ENCODE results near the gene FAM136A. TPM values are rescaled to one million over a fixed set of nuclear protein-coding genes. Genes with fewer than 3 reads are reported as not detected.
"Not testable (repeated sequence)": the region's sequence is repeated elsewhere in the genome, so short reads cannot be mapped to it uniquely, and the experiment has no call there.

FAM136A gene
- total and polyA plus RNA-seq, 2 donors (not counting 1 experiment from before 2014, with no cell fraction given), result 31.1 to 41.6 TPM

DNA sequence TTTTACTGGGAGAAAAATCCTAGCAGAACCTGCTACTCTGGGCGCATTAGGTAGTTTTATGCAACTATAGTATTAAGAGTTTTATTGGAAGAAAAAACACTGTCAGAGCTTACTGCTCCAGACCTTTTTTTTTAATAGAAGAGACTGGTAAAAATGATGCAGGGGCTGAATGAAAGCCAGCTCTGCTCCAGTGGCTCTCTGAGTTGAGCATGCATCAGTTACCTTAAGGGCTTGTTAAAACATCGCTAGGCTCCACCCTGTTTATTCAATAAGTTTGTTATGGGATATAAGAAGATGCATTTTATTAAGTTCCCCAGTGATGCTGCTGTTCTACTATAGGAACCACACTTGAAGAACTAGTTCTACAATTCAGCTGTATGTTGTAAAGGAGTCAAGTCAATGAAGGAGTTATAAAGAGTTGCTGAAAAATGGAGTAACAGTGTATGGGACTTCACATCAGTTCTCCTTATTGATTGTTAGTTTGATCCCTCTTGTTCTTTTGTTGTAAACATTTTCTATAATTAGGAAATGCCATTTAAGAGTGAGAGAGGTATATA, 21.5 kb downstream of the FAM136A start:
- WGBS (ENCODE audit: insufficient coverage), result 100% methylated on average over 1 of the region's 2 CpGs
- H3K27ac ChIP-seq (ENCODE audit: low read length in 2 of 2), result no peak overlapping the region
- Mint-ChIP-seq H3K4me1 (peaks cover 11% of the 10 kb centered on the region), H3K4me3 (no peak overlapping the region), H3K9me3 (ENCODE audit: insufficient read depth) (no peaks in the 10 kb centered on the region), H3K27ac (peak overlapping the region; percentile 26), H3K27me3 (no peaks in the 10 kb centered on the region)
- CTCF ChIA-PET, result no interaction called here
- no peaks in the 10 kb centered on the region for H3K4me1 ChIP-seq (ENCODE audit: control insufficient read depth in 2 of 2, insufficient read depth in 2 of 2, low read length in 2 of 2)
- no peaks in the 10 kb centered on the region for H3K27me3 ChIP-seq (replicated peaks in 1 of 4; ENCODE audit: control extremely low read depth in 1 of 4, control insufficient read depth in 3 of 4, insufficient read depth in 4 of 4, low read length in 3 of 4)
- no peak overlapping the region for H3K4me2 ChIP-seq (replicated peaks; ENCODE audit: low read depth, low read length, poor library complexity, severe bottlenecking)
- DNase-seq (no peak), ATAC-seq (ENCODE audit: low read depth) (no peak)
- H3K4me3 ChIP-seq (ENCODE audit: control extremely low read depth in 1 of 5, extremely low read depth in 1 of 5, insufficient read depth in 1 of 5, low read depth in 2 of 5, low read length in 4 of 5), result no peak overlapping the region
- H4K20me1 ChIP-seq (ENCODE audit: control insufficient read depth, insufficient read depth, low read length, poor library complexity, severe bottlenecking), result peaks cover 32% of the 10 kb centered on the region
- H3K79me2 ChIP-seq (ENCODE audit: control insufficient read depth, insufficient read depth, low read length), result peaks cover 31% of the 10 kb centered on the region
- peaks cover 9 to 79% of the 10 kb centered on the region in 2 experiments for H3K36me3 ChIP-seq (replicated peaks in 1 of 2; ENCODE audit: control extremely low read depth in 1 of 2, control insufficient read depth in 1 of 2, extremely low read depth in 1 of 2, insufficient read depth in 2 of 2, low read length in 1 of 2)
- POLR2A ChIA-PET, result no interaction called here
- H2AFZ ChIP-seq (ENCODE audit: insufficient read depth, low read depth, low read length, poor library complexity, severe bottlenecking), result no peak overlapping the region
- TF ChIP-seq EZH2 (IDR thresholded peaks at IDR 0.05; ENCODE audit: borderline replicate concordance, insufficient read depth, low read depth, low read length, poor library complexity, severe bottlenecking), result no peak
- TF ChIP-seq, protein P1, sequence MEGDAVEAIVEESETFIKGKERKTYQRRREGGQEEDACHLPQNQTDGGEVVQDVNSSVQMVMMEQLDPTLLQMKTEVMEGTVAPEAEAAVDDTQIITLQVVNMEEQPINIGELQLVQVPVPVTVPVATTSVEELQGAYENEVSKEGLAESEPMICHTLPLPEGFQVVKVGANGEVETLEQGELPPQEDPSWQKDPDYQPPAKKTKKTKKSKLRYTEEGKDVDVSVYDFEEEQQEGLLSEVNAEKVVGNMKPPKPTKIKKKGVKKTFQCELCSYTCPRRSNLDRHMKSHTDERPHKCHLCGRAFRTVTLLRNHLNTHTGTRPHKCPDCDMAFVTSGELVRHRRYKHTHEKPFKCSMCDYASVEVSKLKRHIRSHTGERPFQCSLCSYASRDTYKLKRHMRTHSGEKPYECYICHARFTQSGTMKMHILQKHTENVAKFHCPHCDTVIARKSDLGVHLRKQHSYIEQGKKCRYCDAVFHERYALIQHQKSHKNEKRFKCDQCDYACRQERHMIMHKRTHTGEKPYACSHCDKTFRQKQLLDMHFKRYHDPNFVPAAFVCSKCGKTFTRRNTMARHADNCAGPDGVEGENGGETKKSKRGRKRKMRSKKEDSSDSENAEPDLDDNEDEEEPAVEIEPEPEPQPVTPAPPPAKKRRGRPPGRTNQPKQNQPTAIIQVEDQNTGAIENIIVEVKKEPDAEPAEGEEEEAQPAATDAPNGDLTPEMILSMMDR (IDR thresholded peaks at IDR 0.05), result no peak
- no peak overlapping the region for H3K9ac ChIP-seq (ENCODE audit: low read length)
- intact Hi-C loops (cut with micrococcal nuclease), result no loop called here
- no peaks in the 10 kb centered on the region for H3K9me3 ChIP-seq (ENCODE audit: control extremely low read depth in 1 of 3, control insufficient read depth in 2 of 3, insufficient read depth in 1 of 3, low read length in 2 of 3)

DNA sequence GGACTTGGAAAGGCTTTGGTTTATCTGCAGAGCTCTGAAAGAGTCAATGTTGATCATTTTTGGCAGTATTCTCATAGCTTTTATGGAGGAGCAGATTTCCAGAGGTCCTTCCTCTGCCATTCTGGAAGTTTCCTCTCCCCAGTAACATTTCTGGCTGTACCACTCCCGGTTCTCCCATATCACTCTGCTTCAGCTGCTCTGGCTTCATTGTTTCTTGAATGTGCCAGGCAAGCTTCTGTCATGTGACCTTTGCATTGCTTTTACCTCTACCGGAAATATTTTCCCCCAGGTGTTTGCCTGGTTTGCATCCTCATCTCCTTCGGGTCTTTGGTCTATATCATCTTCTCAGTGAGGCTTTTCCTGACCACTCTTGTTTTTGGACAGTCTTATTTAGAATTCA, 31.5 kb downstream of the FAM136A start:
- no peaks in the 10 kb centered on the region for H3K4me1 Mint-ChIP-seq
- H4K20me1 ChIP-seq (ENCODE audit: control insufficient read depth, insufficient read depth, low read length, poor library complexity, severe bottlenecking), result no peaks in the 10 kb centered on the region
- H3K4me1 ChIP-seq (ENCODE audit: control insufficient read depth in 2 of 2, insufficient read depth in 2 of 2, low read length in 2 of 2), result no peaks in the 10 kb centered on the region
- no peak overlapping the region for H3K4me3 Mint-ChIP-seq
- TF ChIP-seq, protein P1 (IDR thresholded peaks at IDR 0.05), result no peak
- TF ChIP-seq EZH2 (IDR thresholded peaks at IDR 0.05; ENCODE audit: borderline replicate concordance, insufficient read depth, low read depth, low read length, poor library complexity, severe bottlenecking), result no peak
- H3K27ac ChIP-seq (ENCODE audit: low read length in 2 of 2), result no peak overlapping the region
- H3K4me3 ChIP-seq (ENCODE audit: control extremely low read depth in 1 of 5, extremely low read depth in 1 of 5, insufficient read depth in 1 of 5, low read depth in 2 of 5, low read length in 4 of 5), result no peak overlapping the region
- no peaks in the 10 kb centered on the region for H3K27me3 ChIP-seq (replicated peaks in 1 of 4; ENCODE audit: control extremely low read depth in 1 of 4, control insufficient read depth in 3 of 4, insufficient read depth in 4 of 4, low read length in 3 of 4)
- H2AFZ ChIP-seq (ENCODE audit: insufficient read depth, low read depth, low read length, poor library complexity, severe bottlenecking), result no peak overlapping the region
- DNase-seq (no peak), ATAC-seq (ENCODE audit: low read depth) (no peak)
- H3K4me2 ChIP-seq (replicated peaks; ENCODE audit: low read depth, low read length, poor library complexity, severe bottlenecking), result no peak overlapping the region
- ChIA-PET CTCF (no interaction called here), POLR2A (no interaction called here)
- intact Hi-C loops (cut with micrococcal nuclease), result no loop called here
- H3K9ac ChIP-seq (ENCODE audit: low read length), result no peak overlapping the region
- H3K9me3 ChIP-seq (ENCODE audit: control extremely low read depth in 1 of 3, control insufficient read depth in 2 of 3, insufficient read depth in 1 of 3, low read length in 2 of 3), result no peaks in the 10 kb centered on the region
- 79% methylated on average over 3 of the region's 3 CpGs for WGBS (ENCODE audit: insufficient coverage)
- H3K9me3 Mint-ChIP-seq (ENCODE audit: insufficient read depth), result no peaks in the 10 kb centered on the region
- peaks cover 5% of the 10 kb centered on the region for H3K79me2 ChIP-seq (ENCODE audit: control insufficient read depth, insufficient read depth, low read length)
- peaks cover under 1 to 15% of the 10 kb centered on the region in 2 experiments for H3K36me3 ChIP-seq (replicated peaks in 1 of 2; ENCODE audit: control extremely low read depth in 1 of 2, control insufficient read depth in 1 of 2, extremely low read depth in 1 of 2, insufficient read depth in 2 of 2, low read length in 1 of 2)
- no peak overlapping the region for H3K27ac Mint-ChIP-seq
- H3K27me3 Mint-ChIP-seq, result no peaks in the 10 kb centered on the region

GRCh38 chr2:70269422-70270302, 32.2 kb downstream of the FAM136A start:
- H3K27ac ChIP-seq (ENCODE audit: low read length in 2 of 2); H3K27ac Mint-ChIP-seq; H4K20me1 ChIP-seq (ENCODE audit: control insufficient read depth, insufficient read depth, low read length, poor library complexity, severe bottlenecking); H3K27me3 Mint-ChIP-seq; POLR2A ChIA-PET; H3K9me3 ChIP-seq (ENCODE audit: control extremely low read depth in 1 of 3, control insufficient read depth in 2 of 3, insufficient read depth in 1 of 3, low read length in 2 of 3); H3K9me3 Mint-ChIP-seq (ENCODE audit: insufficient read depth); H3K79me2 ChIP-seq (ENCODE audit: control insufficient read depth, insufficient read depth, low read length); H3K27me3 ChIP-seq (replicated peaks in 1 of 4; ENCODE audit: control extremely low read depth in 1 of 4, control insufficient read depth in 3 of 4, insufficient read depth in 4 of 4, low read length in 3 of 4); H3K36me3 ChIP-seq (replicated peaks in 1 of 2; ENCODE audit: control extremely low read depth in 1 of 2, control insufficient read depth in 1 of 2, extremely low read depth in 1 of 2, insufficient read depth in 2 of 2, low read length in 1 of 2); DNase-seq; H3K4me1 Mint-ChIP-seq; H3K4me3 Mint-ChIP-seq; ATAC-seq (ENCODE audit: low read depth); H3K4me2 ChIP-seq (replicated peaks; ENCODE audit: low read depth, low read length, poor library complexity, severe bottlenecking); intact Hi-C loops (cut with micrococcal nuclease); H3K9ac ChIP-seq (ENCODE audit: low read length); H3K4me1 ChIP-seq (ENCODE audit: control insufficient read depth in 2 of 2, insufficient read depth in 2 of 2, low read length in 2 of 2); H3K4me3 ChIP-seq (ENCODE audit: control extremely low read depth in 1 of 5, extremely low read depth in 1 of 5, insufficient read depth in 1 of 5, low read depth in 2 of 5, low read length in 4 of 5); H2AFZ ChIP-seq (ENCODE audit: insufficient read depth, low read depth, low read length, poor library complexity, severe bottlenecking): not testable (repeated sequence)
- WGBS (ENCODE audit: insufficient coverage), result 97% methylated on average over 11 of the region's 18 CpGs
- CTCF ChIA-PET, result interaction anchor here (0.6 kb wide), 1 partner anchor 545 kb away, joined by 4 read pairs; no protein-coding TSS in a partner anchor

All from B cell (primary cell).